Measurements from ENCODE around the gene CAND1. TPM values are rescaled to one million over a fixed set of nuclear protein-coding genes. Genes with fewer than 3 reads are reported as not detected.

The CAND1 gene
- total RNA-seq, 1 experiment from 2014 or later = 230 TPM

DNA sequence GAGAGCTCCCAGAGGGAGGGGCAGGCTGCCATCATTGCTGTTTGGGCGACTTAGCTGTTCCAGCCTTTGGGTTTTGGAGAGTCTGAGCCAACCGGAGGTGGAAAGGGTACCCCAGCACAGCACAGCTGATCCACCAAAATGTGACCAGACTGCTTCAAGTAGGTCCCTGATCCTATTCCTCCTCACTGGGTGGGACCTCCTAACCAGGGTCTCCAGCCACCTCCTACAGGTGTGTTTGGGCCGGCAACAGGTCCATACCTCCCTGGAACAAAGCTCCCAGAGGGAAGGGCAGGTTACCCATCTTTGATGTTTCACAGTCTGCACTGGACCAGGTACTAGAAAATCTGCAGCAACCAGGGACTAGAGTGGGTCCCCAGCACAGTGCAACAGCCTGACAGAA lies 53.8 kb downstream of the CAND1 start:
- WGBS (ENCODE audit: extremely low coverage, insufficient read length, low lambda C conversion rate) = no CpG with 5 or more reads among the region's 3 CpGs

More for the DNA sequence above, 53.8 kb downstream of the CAND1 start:
- Histone ChIP-seq H4K91ac (ENCODE audit: insufficient read length, low read depth, low read length) (no peak overlapping the region), H3K23ac (ENCODE audit: insufficient read length, low read depth, low read length) (no peak overlapping the region), H3T11ph (ENCODE audit: low read length) (no peak overlapping the region), H2BK20ac (ENCODE audit: low read depth, low read length, poor library complexity, severe bottlenecking) (no peak overlapping the region), H3K56ac (ENCODE audit: insufficient read length, low read depth, low read length) (no peak overlapping the region), H2BK15ac (ENCODE audit: low read depth, low read length) (no peak overlapping the region), H3K79me2 (ENCODE audit: insufficient read depth, low read length) (no peaks in the 10 kb centered on the region), H2AK5ac (ENCODE audit: insufficient read length, low read length) (no peak overlapping the region), H2BK5ac (ENCODE audit: insufficient read length, low read length) (no peak overlapping the region), H3K14ac (ENCODE audit: insufficient read depth, low read length) (no peak overlapping the region), H3K18ac (ENCODE audit: insufficient read length, low read depth, low read length) (no peak overlapping the region), H3K27me3 (ENCODE audit: insufficient read depth, low read length) (no peaks in the 10 kb centered on the region), H3K4ac (ENCODE audit: low read depth, low read length) (no peak overlapping the region), H3K27ac (ENCODE audit: insufficient read length, low read depth, low read length) (no peak overlapping the region), H3K9ac (ENCODE audit: extremely low read depth, insufficient read length, low read length) (no peak overlapping the region), H4K20me1 (ENCODE audit: control insufficient read depth, insufficient read depth, insufficient read length) (no peaks in the 10 kb centered on the region), H3K79me1 (ENCODE audit: insufficient read depth, low read depth, low read length, poor library complexity, severe bottlenecking) (no peaks in the 10 kb centered on the region), H2AFZ (ENCODE audit: low read length) (no peak overlapping the region), H3K4me2 (ENCODE audit: insufficient read depth, insufficient read length, low read length) (no peak overlapping the region), H3K23me2 (ENCODE audit: insufficient read length, low read depth, low read length, poor library complexity, severe bottlenecking) (no peaks in the 10 kb centered on the region), H2BK120ac (ENCODE audit: low read depth, low read length, poor library complexity, severe bottlenecking) (no peak overlapping the region), H2BK12ac (ENCODE audit: insufficient read length, low read depth, low read length) (no peak overlapping the region), H3K9me3 (ENCODE audit: control insufficient read depth, low read depth, low read length) (no peaks in the 10 kb centered on the region), H3K4me1 (ENCODE audit: insufficient read depth, low read length) (no peaks in the 10 kb centered on the region), H4K5ac (ENCODE audit: insufficient read length, low read depth, low read length) (no peak overlapping the region), H4K8ac (replicated peaks; ENCODE audit: insufficient read length, low read depth, low read length) (no peak overlapping the region)
- Mint-ChIP-seq H3K36me3 (ENCODE audit: insufficient read depth in 1 of 3, low read depth in 3 of 3) (peaks cover 33 to 58% (median 53%) of the 10 kb centered on the region in 3 experiments), H3K27me3 (ENCODE audit: low read depth) (0 out of 2 replicates have a peak, but pooled peaks cover 2% of the 10 kb centered on the region), H3K9me3 (peaks cover 13 to 23% of the 10 kb centered on the region in 2 experiments), H3K4me1 (no peaks in the 10 kb centered on the region), H3K27ac (no peak overlapping the region), H3K4me3 (no peak overlapping the region)
- no peak for TF ChIP-seq CTCF (conservative IDR thresholded peaks at IDR 0.05)
- DNase-seq = no peak

Measured in H9 (cell line).